Thyroid gland (tissue), 4 donors: ENCODE measurements around the gene SIK3. TPM values are rescaled to one million over a fixed set of nuclear protein-coding genes. Genes with fewer than 3 reads are reported as not detected.

Experiments used
- DNase-seq, 2 donors: peaks; one replicate each; pipeline ENCODE4 v3.0.0-alpha.2; 2019
- H3K27ac ChIP-seq, 3 donors: fragments of 200-600 bp; sonication (generic); 1 replicate in 2 of 3; 2 replicates in 1 of 3; pipeline ENCODE4 v1.5.1; 2016 to 2019; ENCODE audit warnings: mild to moderate bottlenecking in 1 of 3, moderate library complexity in 1 of 3
- H3K27me3 ChIP-seq: fragments of 200-600 bp; sonication (generic); one replicate; pipeline ENCODE4 v1.5.1; 2019
- H3K36me3 ChIP-seq, 2 donors: fragments of 200-600 bp; sonication (generic); one replicate each; pipeline ENCODE4 v1.5.1; 2016 to 2019
- H3K4me1 ChIP-seq, 2 donors: fragments of 200-600 bp; sonication (generic); one replicate each; pipeline ENCODE4 v1.5.1; 2017 to 2019
- H3K4me3 ChIP-seq, 3 donors: fragments of 200-600 bp; sonication (generic); replicated peaks in 1 of 3; 1 replicate in 2 of 3; 2 replicates in 1 of 3; pipeline ENCODE4 v1.5.1; 2016; ENCODE audit warnings: mild to moderate bottlenecking in 1 of 3
- H3K9me3 ChIP-seq: fragments of 200-600 bp; sonication (generic); one replicate; pipeline ENCODE4 v1.5.1; 2017
- CTCF ChIP-seq, 6 experiments: fragments of 200-600 bp in 3 of 6; fragments of 450-650 bp in 3 of 6; sonication (generic) in 3 of 6; IDR thresholded peaks; one replicate each; pipeline ENCODE4 v1.5.1; 2016 to 2019; ENCODE audit warnings: antibody characterized with exemption in 6 of 6, mild to moderate bottlenecking in 2 of 6, inconsistent platforms in 1 of 6, moderate library complexity in 1 of 6
- POLR2A ChIP-seq, 2 donors: fragments of 450-650 bp; IDR thresholded peaks; one replicate each; pipeline ENCODE4 v1.6.1; 2017; ENCODE audit warnings: antibody characterized with exemption in 2 of 2, mild to moderate bottlenecking in 2 of 2, moderate library complexity in 1 of 2
- WGBS, 2 donors: methylation state at CpG; one replicate each; pipeline ENCODE4 v1.1.5; 2017; 5-methylcytosine and 5-hydroxymethylcytosine counted together
- intact Hi-C: fragments of 100-400 bp; cut with DNase I; formaldehyde crosslinking; loops from one replicate; pipeline ENCODE4 v1.15.1; 2023
- total RNA-seq, 4 donors: library from RNA; depleted of rRNA; stranded (reverse); fragments of >200 nt; gene quantifications; one replicate each; pipeline ENCODE4 v1.2.3, GENCODE V29; 2016

Gene SIK3
- total RNA-seq, result 10 to 100 TPM; 46.0 to 86.3 (median 71.9) TPM

- Histone ChIP-seq H3K4me1 (peaks cover 37 to 49% of the 10 kb centered on the region in 2 donors), H3K9me3 (no peaks in the 10 kb centered on the region), H3K4me3 (peak within 1 kb of the TSS; percentile 80 to 90 (median 83)), H3K27ac (peak within 1 kb of the TSS; percentile 96 to 99 (median 98)), H3K36me3 (no peaks in the 10 kb centered on the region), H3K27me3 (no peaks in the 10 kb centered on the region)
- intact Hi-C loops, result no loop called here
- DNase-seq, result peak; percentile 93 to 94
- WGBS, 2 donors, result 1 to 3% methylated on average over 17 to 42 of the region's 78 CpGs
- peak; percentile 52 to 82 for TF ChIP-seq POLR2A (IDR thresholded peaks at IDR 0.05)
- TF ChIP-seq CTCF (IDR thresholded peaks at IDR 0.05), result peak in 4 of 6 experiments; percentile 27 to 69 (median 44)
Measured at GRCh38 chr11:117098269-117099232, at the start of gene SIK3. TSS of gene SIK3 (minus strand) at chr11:117098428. CDS start at chr11:117098415, 13 bp downstream.

GRCh38 chr11:117146521-117146920 is 48.3 kb upstream of the SIK3 start:
- Histone ChIP-seq H3K9me3 (no peaks in the 10 kb centered on the region), H3K4me1 (peaks cover 24 to 33% of the 10 kb centered on the region in 2 donors), H3K27me3 (no peaks in the 10 kb centered on the region), H3K27ac (no peak overlapping the region), H3K36me3 (no peaks in the 10 kb centered on the region), H3K4me3 (no peak overlapping the region)
- no peak for DNase-seq
- TF ChIP-seq POLR2A (IDR thresholded peaks at IDR 0.05) (no peak), CTCF (IDR thresholded peaks at IDR 0.05) (no peak)
- WGBS, 2 donors, result 77 to 80% methylated on average over 10 of the region's 10 CpGs
- intact Hi-C loops, result loop anchor here (10.0 kb wide), 1 partner anchor 78 kb away; no protein-coding TSS in a partner anchor

GRCh38 chr11:117145393-117145761 is 47.1 kb upstream of the SIK3 start:
- DNase-seq, result no peak
- intact Hi-C loops, result loop anchor here (10.0 kb wide), 1 partner anchor 79 kb away; no protein-coding TSS in a partner anchor
- peak overlapping the region in 2 of 3 donors; percentile 6 to 90 for H3K4me3 ChIP-seq
- WGBS, 2 donors, result 11 to 14% methylated on average over 5 of the region's 5 CpGs
- TF ChIP-seq CTCF (IDR thresholded peaks at IDR 0.05) (no peak), POLR2A (IDR thresholded peaks at IDR 0.05) (no peak)
- H3K27me3 ChIP-seq, result no peaks in the 10 kb centered on the region
- no peaks in the 10 kb centered on the region for H3K9me3 ChIP-seq
- H3K36me3 ChIP-seq, result no peaks in the 10 kb centered on the region
- peak overlapping the region in 2 of 3 donors; percentile 86 to 88 for H3K27ac ChIP-seq
- peaks cover 24 to 33% of the 10 kb centered on the region in 2 donors for H3K4me1 ChIP-seq

- TF ChIP-seq CTCF (IDR thresholded peaks at IDR 0.05) (no peak), POLR2A (IDR thresholded peaks at IDR 0.05) (no peak)
- intact Hi-C loops, result loop anchor here (10.0 kb wide), 1 partner anchor 80 kb away; no protein-coding TSS in a partner anchor
- H3K4me1 ChIP-seq, result peaks cover 18 to 28% of the 10 kb centered on the region in 2 donors
Measured at GRCh38 chr11:117144477-117145392, 46.5 kb upstream of the SIK3 start.

More at GRCh38 chr11:117144477-117145392, 46.5 kb upstream of the SIK3 start:
- DNase-seq, result peak; percentile 55 to 61
- Histone ChIP-seq H3K27ac (peak overlapping the region; percentile 79 to 88 (median 86)), H3K36me3 (no peaks in the 10 kb centered on the region), H3K9me3 (no peaks in the 10 kb centered on the region), H3K4me3 (peak overlapping the region; percentile 69 to 91 (median 90)), H3K27me3 (no peaks in the 10 kb centered on the region)
- 0 to 1% methylated on average over 36 to 45 of the region's 62 CpGs for WGBS, 2 donors
